CD14-positive monocyte (primary cell): Measurements from ENCODE around the gene KLK14. TPM values are rescaled to one million over a fixed set of nuclear protein-coding genes. Genes with fewer than 3 reads are reported as not detected.

Experiments
- DNase-seq, 3 donors: peaks; one replicate each; pipeline ENCODE4 v3.0.0-alpha.2; 2011 to 2022
- H2AFZ ChIP-seq: 2 replicates; pipeline ENCODE4 v1.6.0; 2012; ENCODE audit warnings: mild to moderate bottlenecking, low read depth, low read length, inconsistent platforms; ENCODE audit not compliant: insufficient read depth, poor library complexity, severe bottlenecking
- H3K27ac ChIP-seq, 2 donors: 1 replicate in 1 of 2; 2 replicates in 1 of 2; pipeline ENCODE4 v1.5.1; 2012 to 2013; ENCODE audit warnings: low read length in 2 of 2, control low read depth in 1 of 2, inconsistent platforms in 1 of 2, low read depth in 1 of 2, mild to moderate bottlenecking in 1 of 2
- H3K27me3 ChIP-seq, 2 donors: one replicate each; pipeline versions ENCODE4 v1.6.0 to v1.6.1; 2011 to 2013; ENCODE audit warnings: low read length in 2 of 2; ENCODE audit not compliant: control insufficient read depth in 2 of 2, insufficient read depth in 2 of 2
- H3K36me3 ChIP-seq, 2 donors: replicated peaks in 1 of 2; 1 replicate in 1 of 2; 2 replicates in 1 of 2; pipeline versions ENCODE4 v1.5.1 to v1.6.1; 2012 to 2013; ENCODE audit warnings: low read length in 2 of 2, control low read depth in 1 of 2, inconsistent platforms in 1 of 2, mild to moderate bottlenecking in 1 of 2; ENCODE audit not compliant: insufficient read depth in 2 of 2, control insufficient read depth in 1 of 2
- H3K4me1 ChIP-seq, 2 donors: 1 replicate in 1 of 2; 2 replicates in 1 of 2; pipeline versions ENCODE4 v1.5.1 to v1.6.1; 2012 to 2013; ENCODE audit warnings: low read length in 2 of 2, control low read depth in 1 of 2, inconsistent platforms in 1 of 2, mild to moderate bottlenecking in 1 of 2, moderate library complexity in 1 of 2; ENCODE audit not compliant: insufficient read depth in 2 of 2, control insufficient read depth in 1 of 2
- H3K4me2 ChIP-seq: replicated peaks from 2 replicates; pipeline ENCODE3; 2012; ENCODE audit warnings: low read length, moderate library complexity, mild to moderate bottlenecking; ENCODE audit not compliant: poor library complexity, severe bottlenecking; ENCODE audit errors: extremely low read depth
- H3K4me3 ChIP-seq, 3 experiments: fragments of 200-600 bp in 1 of 3; sonication (generic) in 1 of 3; replicated peaks in 1 of 3; 1 replicate in 2 of 3; 2 replicates in 1 of 3; pipeline ENCODE4 v1.5.1; 2011 to 2013; ENCODE audit warnings: low read length in 3 of 3, mild to moderate bottlenecking in 3 of 3, control low read depth in 2 of 3, low read depth in 2 of 3, inconsistent platforms in 1 of 3, moderate library complexity in 1 of 3
- H3K79me2 ChIP-seq: 2 replicates; pipeline ENCODE4 v1.6.0; 2012; ENCODE audit warnings: mild to moderate bottlenecking, control low read depth, inconsistent platforms, low read length, moderate library complexity; ENCODE audit not compliant: insufficient read depth
- H3K9ac ChIP-seq: 2 replicates; pipeline ENCODE4 v1.6.0; 2017; ENCODE audit warnings: low read length, mild to moderate bottlenecking; ENCODE audit not compliant: insufficient read depth, poor library complexity, severe bottlenecking
- H3K9me3 ChIP-seq, 2 donors: replicated peaks in 1 of 2; 1 replicate in 1 of 2; 2 replicates in 1 of 2; pipeline versions ENCODE4 v1.5.1 to v1.6.1; 2012 to 2013; ENCODE audit warnings: low read length in 2 of 2, control low read depth in 1 of 2; ENCODE audit not compliant: control insufficient read depth in 1 of 2, insufficient read depth in 1 of 2
- H4K20me1 ChIP-seq: 2 replicates; pipeline ENCODE4 v1.6.0; 2012; ENCODE audit warnings: mild to moderate bottlenecking, low read length, control low read depth, moderate library complexity; ENCODE audit not compliant: insufficient read depth
- H3K27ac Mint-ChIP-seq, 7 donors: one replicate each; pipeline ENCODE4 v1.8.0; 2020; ENCODE audit warnings: mild to moderate bottlenecking in 7 of 7, mixed read lengths in 7 of 7, moderate library complexity in 6 of 7, inconsistent platforms in 2 of 7
- H3K27me3 Mint-ChIP-seq, 3 donors: one replicate each; pipeline ENCODE4 v1.8.0; 2021 to 2022; ENCODE audit warnings: low read depth in 3 of 3, mild to moderate bottlenecking in 3 of 3, mixed read lengths in 3 of 3, moderate library complexity in 3 of 3, inconsistent platforms in 1 of 3
- H3K36me3 Mint-ChIP-seq, 2 donors: one replicate each; pipeline ENCODE4 v1.8.0; 2020; ENCODE audit warnings: mixed read lengths in 2 of 2, inconsistent platforms in 1 of 2, mild to moderate bottlenecking in 1 of 2
- H3K4me1 Mint-ChIP-seq: one replicate; pipeline ENCODE4 v1.8.0; 2020; ENCODE audit warnings: mild to moderate bottlenecking, mixed read lengths
- H3K4me3 Mint-ChIP-seq, 2 donors: one replicate each; pipeline ENCODE4 v1.8.0; 2020; ENCODE audit warnings: mild to moderate bottlenecking in 2 of 2, mixed read lengths in 2 of 2, moderate library complexity in 1 of 2
- H3K9me3 Mint-ChIP-seq, 7 donors: one replicate each; pipeline ENCODE4 v1.8.0; 2020 to 2022; ENCODE audit warnings: mixed read lengths in 7 of 7, mild to moderate bottlenecking in 6 of 7, moderate library complexity in 6 of 7, inconsistent platforms in 2 of 7
- whole genome bisulfite sequencing: methylation state at CpG from one replicate; pipeline ENCODE4 v1.1.5; 2013; ENCODE audit warnings: missing lambda C conversion rate; ENCODE audit not compliant: insufficient coverage; 5-methylcytosine and 5-hydroxymethylcytosine counted together
- intact Hi-C, 2 donors: fragments of 100-400 bp; cut with micrococcal nuclease; formaldehyde crosslinking; loops; one replicate each; pipeline versions ENCODE4 v1.15.0 to v1.15.1; 2023
- polyA plus RNA-seq, 3 donors: library from polyadenylated mRNA; depleted of rRNA in 1 of 3; unstranded in 2 of 3; stranded (reverse) in 1 of 3; fragments of 300-500 nt in 2 of 3; fragments of >200 nt in 1 of 3; fragmentation: Illumina TruSeq in 2 of 3; gene quantifications; 1 replicate in 2 of 3; 2 replicates in 1 of 3; pipeline ENCODE4 v1.2.3, GENCODE V29; 2012 to 2021
- TF ChIP-seq, protein P1 (sequence below): fragments of 200-600 bp; IDR thresholded peaks from one replicate; pipeline ENCODE4 v1.8.0; 2022; ENCODE audit warnings: antibody characterized with exemption, mild to moderate bottlenecking

Gene KLK14
- polyA plus RNA-seq, 3 donors = 0.29 TPM; not detected in 2

DNA sequence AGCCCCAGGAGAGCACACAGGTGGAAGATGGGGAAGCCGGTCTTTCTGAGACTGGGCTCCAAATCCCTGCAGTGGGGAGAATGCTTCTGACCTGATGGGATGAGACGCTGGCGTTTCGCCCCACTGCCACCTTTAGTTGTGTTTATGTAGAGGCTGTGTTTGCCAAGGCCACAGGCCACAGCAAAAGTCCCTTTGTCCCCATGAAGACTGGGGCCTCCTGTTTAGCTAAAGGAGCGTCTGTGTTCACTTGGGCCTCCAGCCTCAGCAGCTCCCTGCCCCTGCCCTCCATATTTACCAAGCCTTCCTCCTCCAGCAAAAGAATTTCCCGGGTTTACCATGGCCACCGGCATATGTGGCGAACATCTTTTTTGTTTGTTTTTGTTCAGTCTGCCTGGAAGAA, 10.4 kb upstream of the KLK14 start:
- intact Hi-C loops = no loop called here
- no peak overlapping the region for H3K4me3 ChIP-seq
- no peak overlapping the region for H3K4me2 ChIP-seq
- peaks cover 8 to 10% of the 10 kb centered on the region in 2 donors for H3K4me1 ChIP-seq
- no peaks in the 10 kb centered on the region for H3K79me2 ChIP-seq
- H3K27me3 Mint-ChIP-seq = peaks cover 3 to 17% (median 10%) of the 10 kb centered on the region in 3 donors
- 98% methylated on average over 5 of the region's 8 CpGs for WGBS
- no peak overlapping the region for H3K27ac ChIP-seq
- H3K27ac Mint-ChIP-seq = peak overlapping the region in 1 of 7 donors; percentile 20
- peaks cover 3 to 14% of the 10 kb centered on the region in 2 donors for H3K36me3 Mint-ChIP-seq
- H4K20me1 ChIP-seq = no peaks in the 10 kb centered on the region
- H3K4me3 Mint-ChIP-seq = no peak overlapping the region
- H3K36me3 ChIP-seq = peaks cover 4% of the 10 kb centered on the region in 2 donors
- H3K9me3 Mint-ChIP-seq = peaks cover 0 to 2% (median 0%) of the 10 kb centered on the region in 7 donors
- no peaks in the 10 kb centered on the region for H3K9me3 ChIP-seq
- DNase-seq = no peak
- no peak overlapping the region for H2AFZ ChIP-seq
- H3K4me1 Mint-ChIP-seq = peaks cover 11% of the 10 kb centered on the region
- peak overlapping the region; percentile 25 for H3K9ac ChIP-seq
- TF ChIP-seq, protein P1, sequence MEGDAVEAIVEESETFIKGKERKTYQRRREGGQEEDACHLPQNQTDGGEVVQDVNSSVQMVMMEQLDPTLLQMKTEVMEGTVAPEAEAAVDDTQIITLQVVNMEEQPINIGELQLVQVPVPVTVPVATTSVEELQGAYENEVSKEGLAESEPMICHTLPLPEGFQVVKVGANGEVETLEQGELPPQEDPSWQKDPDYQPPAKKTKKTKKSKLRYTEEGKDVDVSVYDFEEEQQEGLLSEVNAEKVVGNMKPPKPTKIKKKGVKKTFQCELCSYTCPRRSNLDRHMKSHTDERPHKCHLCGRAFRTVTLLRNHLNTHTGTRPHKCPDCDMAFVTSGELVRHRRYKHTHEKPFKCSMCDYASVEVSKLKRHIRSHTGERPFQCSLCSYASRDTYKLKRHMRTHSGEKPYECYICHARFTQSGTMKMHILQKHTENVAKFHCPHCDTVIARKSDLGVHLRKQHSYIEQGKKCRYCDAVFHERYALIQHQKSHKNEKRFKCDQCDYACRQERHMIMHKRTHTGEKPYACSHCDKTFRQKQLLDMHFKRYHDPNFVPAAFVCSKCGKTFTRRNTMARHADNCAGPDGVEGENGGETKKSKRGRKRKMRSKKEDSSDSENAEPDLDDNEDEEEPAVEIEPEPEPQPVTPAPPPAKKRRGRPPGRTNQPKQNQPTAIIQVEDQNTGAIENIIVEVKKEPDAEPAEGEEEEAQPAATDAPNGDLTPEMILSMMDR = no peak
- no peaks in the 10 kb centered on the region for H3K27me3 ChIP-seq

DNA sequence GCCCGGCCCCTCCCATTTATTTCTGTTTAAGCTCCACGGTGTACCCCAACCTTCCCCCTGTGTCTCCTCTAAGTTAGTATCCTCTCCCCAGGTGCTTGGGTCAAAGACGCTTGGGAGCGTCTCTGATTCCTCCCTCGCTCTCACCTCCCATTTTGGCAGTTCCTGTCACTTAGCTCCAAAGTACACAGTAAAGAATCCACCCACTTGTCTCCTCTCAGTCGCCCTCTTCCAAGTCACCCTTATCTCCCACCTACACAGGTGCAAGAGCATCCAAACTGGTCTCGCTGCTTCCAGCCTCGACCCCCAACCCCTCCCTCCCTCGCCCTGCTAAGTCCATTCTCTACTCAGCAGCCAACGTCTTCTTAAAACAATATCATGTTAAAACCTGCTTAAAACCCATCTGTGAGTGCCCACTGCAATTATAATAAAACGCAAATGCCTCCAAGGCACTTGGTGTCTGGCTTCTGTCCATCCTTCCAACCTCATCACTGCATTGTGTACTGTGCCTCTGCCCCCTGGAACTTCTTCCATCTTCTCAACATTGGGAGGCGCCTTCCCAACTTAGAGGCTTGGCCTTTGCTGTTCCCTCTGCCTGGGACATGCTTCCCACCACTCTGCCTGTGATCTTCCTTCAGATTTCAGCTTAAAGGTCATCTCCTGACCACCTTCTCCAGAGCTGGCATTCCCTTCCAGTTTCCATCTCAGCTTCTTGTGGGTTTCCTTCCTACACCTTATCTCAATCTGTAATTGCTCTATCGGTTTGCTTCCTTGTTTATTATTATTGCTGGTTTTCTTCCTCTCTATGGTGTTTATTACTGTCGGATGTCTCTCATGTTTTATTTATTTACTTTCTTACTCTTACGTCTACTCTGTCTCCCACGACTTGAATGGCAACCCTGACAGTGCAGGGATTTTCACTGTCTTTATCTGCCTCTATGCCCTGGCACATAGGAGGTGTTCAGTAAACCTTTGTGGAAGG, 9.5 kb upstream of the KLK14 start:
- WGBS = 90% methylated on average over 12 of the region's 16 CpGs
- H3K27ac Mint-ChIP-seq = peak overlapping the region in 1 of 7 donors; percentile 7
- H3K4me3 ChIP-seq = no peak overlapping the region
- TF ChIP-seq, protein P1 = no peak
- H3K36me3 Mint-ChIP-seq = peaks cover 0 to 8% of the 10 kb centered on the region in 2 donors
- peaks cover 4 to 17% (median 10%) of the 10 kb centered on the region in 3 donors for H3K27me3 Mint-ChIP-seq
- no peak overlapping the region for H3K9ac ChIP-seq
- no peaks in the 10 kb centered on the region for H3K36me3 ChIP-seq
- no peak for DNase-seq
- no peak overlapping the region for H3K27ac ChIP-seq
- H3K9me3 Mint-ChIP-seq = peaks cover 0 to 2% (median 0%) of the 10 kb centered on the region in 7 donors
- no peaks in the 10 kb centered on the region for H3K27me3 ChIP-seq
- H3K9me3 ChIP-seq = no peaks in the 10 kb centered on the region
- no peaks in the 10 kb centered on the region for H3K79me2 ChIP-seq
- H3K4me1 Mint-ChIP-seq = peaks cover 7% of the 10 kb centered on the region
- peaks cover 6 to 7% of the 10 kb centered on the region in 2 donors for H3K4me1 ChIP-seq
- H2AFZ ChIP-seq = no peak overlapping the region
- intact Hi-C loops = no loop called here
- no peaks in the 10 kb centered on the region for H4K20me1 ChIP-seq
- no peak overlapping the region for H3K4me3 Mint-ChIP-seq
- no peak overlapping the region for H3K4me2 ChIP-seq
